Neuronal stem cell (in vitro differentiated cells): ENCODE measurements around the gene EXT2.
A peak's percentile ranks its signal among the peaks of the same experiment; 100 is the strongest.

Experiments
- DNase-seq: peaks from one replicate; pipeline ENCODE4 v3.0.0-alpha.2; 2013; ENCODE audit warnings: low spot score
- H2AFZ ChIP-seq: one replicate; pipeline ENCODE4 v1.6.1; 2013; ENCODE audit warnings: mild to moderate bottlenecking, low read length, inconsistent platforms
- H2AK5ac ChIP-seq: 2 replicates; pipeline ENCODE4 v1.6.1; 2013; ENCODE audit warnings: low read depth, mild to moderate bottlenecking, inconsistent platforms, low read length, moderate library complexity, mixed read lengths
- H2BK120ac ChIP-seq: 2 replicates; pipeline ENCODE4 v1.6.1; 2013; ENCODE audit warnings: low read depth, mild to moderate bottlenecking, inconsistent platforms, low read length, moderate library complexity, mixed read lengths
- H2BK12ac ChIP-seq: one replicate; pipeline ENCODE4 v1.6.1; 2013; ENCODE audit warnings: low read length, inconsistent platforms
- H2BK15ac ChIP-seq: 2 replicates; pipeline ENCODE4 v1.6.1; 2013; ENCODE audit warnings: mild to moderate bottlenecking, low read length, inconsistent platforms, mixed read lengths
- H2BK5ac ChIP-seq: one replicate; pipeline ENCODE4 v1.6.1; 2013; ENCODE audit warnings: inconsistent platforms, mild to moderate bottlenecking, low read length, moderate library complexity
- H3K14ac ChIP-seq: one replicate; pipeline ENCODE4 v1.6.1; 2013; ENCODE audit warnings: low read length, inconsistent platforms
- H3K18ac ChIP-seq: 2 replicates; pipeline ENCODE4 v1.6.1; 2013; ENCODE audit warnings: low read length, inconsistent platforms
- H3K23ac ChIP-seq: 2 replicates; pipeline ENCODE4 v1.6.1; 2013; ENCODE audit warnings: low read depth, mild to moderate bottlenecking, mixed read lengths, low read length, inconsistent platforms; ENCODE audit not compliant: poor library complexity
- H3K27ac ChIP-seq: replicated peaks from 3 replicates; pipeline ENCODE4 v1.5.1; 2013; ENCODE audit warnings: low read length, inconsistent platforms
- H3K27me3 ChIP-seq, 3 experiments: 2 replicates each; pipeline ENCODE4 v1.6.1; 2013; ENCODE audit warnings: low read length in 3 of 3, mild to moderate bottlenecking in 2 of 3, inconsistent platforms in 1 of 3, low read depth in 1 of 3, mixed read lengths in 1 of 3, moderate library complexity in 1 of 3; ENCODE audit not compliant: control insufficient read depth in 3 of 3, insufficient read depth in 3 of 3
- H3K36me3 ChIP-seq, 2 donors: replicated peaks in 1 of 2; 2 replicates each; pipeline ENCODE4 v1.6.1; 2013; ENCODE audit warnings: low read length in 2 of 2; ENCODE audit not compliant: control insufficient read depth in 2 of 2, insufficient read depth in 2 of 2
- H3K4ac ChIP-seq: 2 replicates; pipeline ENCODE4 v1.6.1; 2013; ENCODE audit warnings: inconsistent platforms, mild to moderate bottlenecking, low read length, moderate library complexity
- H3K4me1 ChIP-seq, 2 donors: 1 replicate in 1 of 2; 2 replicates in 1 of 2; pipeline ENCODE4 v1.6.1; 2013; ENCODE audit warnings: low read length in 2 of 2, low read depth in 1 of 2; ENCODE audit not compliant: control insufficient read depth in 2 of 2, insufficient read depth in 1 of 2
- H3K4me2 ChIP-seq: one replicate; pipeline ENCODE4 v1.6.1; 2013; ENCODE audit warnings: mild to moderate bottlenecking, low read length, inconsistent platforms; ENCODE audit not compliant: insufficient read depth, poor library complexity, severe bottlenecking
- H3K4me3 ChIP-seq, 2 donors: 2 replicates each; pipeline ENCODE4 v1.5.1; 2013; ENCODE audit warnings: low read length in 2 of 2, mild to moderate bottlenecking in 2 of 2, inconsistent platforms in 1 of 2, moderate library complexity in 1 of 2
- H3K79me1 ChIP-seq: one replicate; pipeline ENCODE4 v1.6.1; 2013; ENCODE audit warnings: low read depth, mild to moderate bottlenecking, inconsistent platforms, low read length, moderate library complexity
- H3K9ac ChIP-seq: one replicate; pipeline ENCODE4 v1.6.1; 2013; ENCODE audit warnings: mild to moderate bottlenecking, low read depth, low read length, inconsistent platforms; ENCODE audit not compliant: poor library complexity
- H3K9me3 ChIP-seq, 2 donors: replicated peaks in 1 of 2; 2 replicates each; pipeline versions ENCODE3 to v1.6.1; 2013; ENCODE audit warnings: low read length in 2 of 2, mild to moderate bottlenecking in 2 of 2, inconsistent platforms in 1 of 2, low read depth in 1 of 2, mixed read lengths in 1 of 2, moderate library complexity in 1 of 2; ENCODE audit not compliant: control insufficient read depth in 2 of 2, insufficient read depth in 1 of 2
- H4K8ac ChIP-seq: one replicate; pipeline ENCODE4 v1.6.1; 2013; ENCODE audit warnings: low read depth, mild to moderate bottlenecking, inconsistent platforms, low read length, moderate library complexity
- H4K91ac ChIP-seq: one replicate; pipeline ENCODE4 v1.6.1; 2013; ENCODE audit warnings: low read length, low read depth, mild to moderate bottlenecking, inconsistent platforms; ENCODE audit not compliant: poor library complexity
- WGBS, 2 donors: extraction: QIAGEN DNeasy Blood & Tissue Kit; methylation state at CpG; one replicate each; pipeline ENCODE4 v1.1.7; 2013; ENCODE audit warnings: missing lambda C conversion rate in 2 of 2, mixed read lengths in 1 of 2; ENCODE audit not compliant: insufficient read length in 2 of 2, insufficient replicate concordance in 1 of 2; ENCODE audit errors: extremely low coverage in 2 of 2; 5-methylcytosine and 5-hydroxymethylcytosine counted together

Gene EXT2

GRCh38 chr11:44101098-44101497, 5.6 kb downstream of the EXT2 start:
- H3K4me1 ChIP-seq, result no peaks in the 10 kb centered on the region
- no CpG with 5 or more reads among the region's 2 CpGs for WGBS, 2 donors
- no peak overlapping the region for H2AK5ac ChIP-seq
- no peak for DNase-seq
- H3K4me2 ChIP-seq, result no peak overlapping the region
- no peak overlapping the region for H3K23ac ChIP-seq
- no peak overlapping the region for H2BK15ac ChIP-seq
- no peak overlapping the region for H4K91ac ChIP-seq
- no peak overlapping the region for H3K4me3 ChIP-seq
- H3K27ac ChIP-seq, result no peak overlapping the region
- no peak overlapping the region for H3K9ac ChIP-seq
- H3K9me3 ChIP-seq, result no peaks in the 10 kb centered on the region
- no peak overlapping the region for H3K4ac ChIP-seq
- H2BK120ac ChIP-seq, result no peak overlapping the region
- peaks cover 1 to 3% of the 10 kb centered on the region in 2 donors for H3K36me3 ChIP-seq
- H2AFZ ChIP-seq, result no peak overlapping the region
- no peaks in the 10 kb centered on the region for H3K27me3 ChIP-seq
- H3K79me1 ChIP-seq, result peaks cover 8% of the 10 kb centered on the region
- H2BK12ac ChIP-seq, result no peak overlapping the region
- H2BK5ac ChIP-seq, result no peak overlapping the region
- H3K18ac ChIP-seq, result no peak overlapping the region
- H4K8ac ChIP-seq, result no peak overlapping the region
- H3K14ac ChIP-seq, result no peak overlapping the region

GRCh38 chr11:44104481-44105294, 9.2 kb downstream of the EXT2 start:
- no peak overlapping the region for H2BK12ac ChIP-seq
- H2BK120ac ChIP-seq, result no peak overlapping the region
- no peak for DNase-seq
- H2BK5ac ChIP-seq, result no peak overlapping the region
- H4K8ac ChIP-seq, result no peak overlapping the region
- H2AK5ac ChIP-seq, result no peak overlapping the region
- H4K91ac ChIP-seq, result no peak overlapping the region
- no peak overlapping the region for H3K4me2 ChIP-seq
- no peak overlapping the region for H3K27ac ChIP-seq
- H3K23ac ChIP-seq, result no peak overlapping the region
- H3K4me3 ChIP-seq, result no peak overlapping the region
- WGBS, 2 donors, result no CpG with 5 or more reads among the region's 5 CpGs
- H3K18ac ChIP-seq, result no peak overlapping the region
- H3K4ac ChIP-seq, result no peak overlapping the region
- H3K36me3 ChIP-seq, result peaks cover 11 to 23% of the 10 kb centered on the region in 2 donors
- H2AFZ ChIP-seq, result no peak overlapping the region
- no peak overlapping the region for H3K14ac ChIP-seq
- H2BK15ac ChIP-seq, result no peak overlapping the region
- no peaks in the 10 kb centered on the region for H3K9me3 ChIP-seq
- no peaks in the 10 kb centered on the region for H3K27me3 ChIP-seq
- no peak overlapping the region for H3K9ac ChIP-seq
- H3K79me1 ChIP-seq, result peaks cover 4% of the 10 kb centered on the region
- no peaks in the 10 kb centered on the region for H3K4me1 ChIP-seq

- Histone ChIP-seq H2AFZ (no peak overlapping the region), H3K23ac (no peak overlapping the region), H4K8ac (no peak overlapping the region), H4K91ac (no peak overlapping the region), H2BK12ac (no peak overlapping the region), H3K4me3 (no peak overlapping the region), H3K9me3 (no peaks in the 10 kb centered on the region), H2BK15ac (no peak overlapping the region), H3K36me3 (peaks cover 13 to 20% of the 10 kb centered on the region in 2 donors), H3K27me3 (no peaks in the 10 kb centered on the region), H2BK120ac (no peak overlapping the region), H3K4me1 (no peaks in the 10 kb centered on the region), H3K14ac (no peak overlapping the region), H3K27ac (no peak overlapping the region), H3K9ac (no peak overlapping the region), H2BK5ac (no peak overlapping the region), H2AK5ac (no peak overlapping the region), H3K18ac (no peak overlapping the region), H3K4ac (no peak overlapping the region), H3K79me1 (peaks cover 4% of the 10 kb centered on the region), H3K4me2 (no peak overlapping the region)
- no CpG with 5 or more reads among the region's 6 CpGs for WGBS, 2 donors
- DNase-seq, result no peak
These were observed 12.8 kb downstream of the EXT2 start for GRCh38 chr11:44108260-44108659.

- Histone ChIP-seq H3K4me1 (peaks cover 0 to 2% of the 10 kb centered on the region in 2 donors), H3K9me3 (no peaks in the 10 kb centered on the region), H2BK5ac (no peak overlapping the region), H3K4ac (no peak overlapping the region), H2AK5ac (no peak overlapping the region), H3K27ac (no peak overlapping the region), H4K8ac (no peak overlapping the region), H3K14ac (no peak overlapping the region), H3K4me2 (no peak overlapping the region), H3K4me3 (no peak overlapping the region), H2BK15ac (no peak overlapping the region), H3K18ac (no peak overlapping the region), H2BK12ac (no peak overlapping the region), H3K36me3 (peaks cover 16 to 35% of the 10 kb centered on the region in 2 donors), H4K91ac (no peak overlapping the region), H2BK120ac (no peak overlapping the region), H3K23ac (no peak overlapping the region), H3K27me3 (no peaks in the 10 kb centered on the region), H3K9ac (no peak overlapping the region), H3K79me1 (peaks cover 4% of the 10 kb centered on the region), H2AFZ (no peak overlapping the region)
- DNase-seq, result peak; percentile 40
- WGBS, 2 donors, result no CpG with 5 or more reads among the region's 4 CpGs
These were observed 14.8 kb downstream of the EXT2 start for GRCh38 chr11:44110231-44110679.
